ENCODE measurements around the gene EAF2. TPM values are rescaled to one million over a fixed set of nuclear protein-coding genes. Genes with fewer than 3 reads are reported as not detected.

The EAF2 gene
- total RNA-seq, 4 donors from 2014 or later, result 9.2 to 14.6 (median 10.0) TPM

DNA sequence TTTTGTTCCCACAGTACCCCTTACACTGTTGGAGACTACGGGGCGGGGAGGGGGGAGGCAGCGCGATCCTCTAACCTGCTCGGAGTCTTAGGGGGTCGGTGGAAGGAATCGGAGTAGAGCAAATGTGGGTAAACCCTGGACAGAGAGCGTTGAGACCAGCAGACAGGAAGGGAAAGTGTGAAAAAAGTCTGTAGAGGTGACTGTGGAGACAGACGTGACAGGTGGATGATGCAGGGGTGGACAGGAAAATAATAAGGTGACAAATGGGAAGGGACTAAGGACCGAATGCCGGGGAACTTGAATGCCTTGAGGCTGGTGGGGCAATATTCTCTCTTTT, 424 bp downstream of the EAF2 start:
- TF ChIP-seq, protein P1, sequence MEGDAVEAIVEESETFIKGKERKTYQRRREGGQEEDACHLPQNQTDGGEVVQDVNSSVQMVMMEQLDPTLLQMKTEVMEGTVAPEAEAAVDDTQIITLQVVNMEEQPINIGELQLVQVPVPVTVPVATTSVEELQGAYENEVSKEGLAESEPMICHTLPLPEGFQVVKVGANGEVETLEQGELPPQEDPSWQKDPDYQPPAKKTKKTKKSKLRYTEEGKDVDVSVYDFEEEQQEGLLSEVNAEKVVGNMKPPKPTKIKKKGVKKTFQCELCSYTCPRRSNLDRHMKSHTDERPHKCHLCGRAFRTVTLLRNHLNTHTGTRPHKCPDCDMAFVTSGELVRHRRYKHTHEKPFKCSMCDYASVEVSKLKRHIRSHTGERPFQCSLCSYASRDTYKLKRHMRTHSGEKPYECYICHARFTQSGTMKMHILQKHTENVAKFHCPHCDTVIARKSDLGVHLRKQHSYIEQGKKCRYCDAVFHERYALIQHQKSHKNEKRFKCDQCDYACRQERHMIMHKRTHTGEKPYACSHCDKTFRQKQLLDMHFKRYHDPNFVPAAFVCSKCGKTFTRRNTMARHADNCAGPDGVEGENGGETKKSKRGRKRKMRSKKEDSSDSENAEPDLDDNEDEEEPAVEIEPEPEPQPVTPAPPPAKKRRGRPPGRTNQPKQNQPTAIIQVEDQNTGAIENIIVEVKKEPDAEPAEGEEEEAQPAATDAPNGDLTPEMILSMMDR (IDR thresholded peaks at IDR 0.05; ENCODE audit: low read depth), result no peak

DNA sequence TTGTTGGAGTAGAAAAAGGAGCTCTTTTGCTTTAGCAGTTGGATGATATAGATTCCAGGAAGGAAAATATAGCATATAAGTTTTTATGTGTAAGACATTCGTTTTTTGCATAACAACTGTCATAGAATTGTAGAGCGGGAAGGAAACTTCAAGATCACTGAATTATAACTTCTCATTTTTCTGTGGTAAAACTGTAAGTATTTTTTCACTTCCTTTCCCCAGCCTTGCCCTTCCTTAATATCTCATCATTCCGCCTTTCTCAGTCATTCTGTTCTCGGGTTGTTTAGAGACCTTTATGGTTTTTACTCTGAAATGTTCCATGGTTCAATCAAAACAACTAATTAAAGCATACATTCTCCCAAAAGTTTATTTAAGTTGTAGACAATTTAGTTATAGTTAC, 1.1 kb downstream of the EAF2 start:
- TF ChIP-seq, protein P1 (IDR thresholded peaks at IDR 0.05; ENCODE audit: low read depth), result no peak

DNA sequence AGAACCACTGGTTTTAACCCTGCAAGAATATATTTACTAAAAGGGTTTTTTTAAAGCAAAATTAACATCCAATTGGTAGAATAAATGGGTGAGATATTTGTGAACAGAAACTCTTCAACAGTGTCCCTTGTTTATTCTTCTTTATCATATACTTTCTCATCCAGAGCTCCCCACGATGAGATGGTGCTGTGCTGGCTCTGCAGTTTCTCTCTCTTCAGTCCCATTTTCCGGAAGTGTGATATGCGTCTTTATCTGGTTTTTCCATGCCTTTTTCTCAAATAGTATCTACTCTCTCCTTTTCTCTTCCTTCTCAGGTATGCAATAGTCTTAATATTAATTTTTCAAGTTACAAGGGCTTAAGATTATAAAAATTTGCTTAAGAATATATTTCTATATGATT, 1.5 kb downstream of the EAF2 start:
- TF ChIP-seq, protein P1 (IDR thresholded peaks at IDR 0.05; ENCODE audit: low read depth), result no peak

DNA sequence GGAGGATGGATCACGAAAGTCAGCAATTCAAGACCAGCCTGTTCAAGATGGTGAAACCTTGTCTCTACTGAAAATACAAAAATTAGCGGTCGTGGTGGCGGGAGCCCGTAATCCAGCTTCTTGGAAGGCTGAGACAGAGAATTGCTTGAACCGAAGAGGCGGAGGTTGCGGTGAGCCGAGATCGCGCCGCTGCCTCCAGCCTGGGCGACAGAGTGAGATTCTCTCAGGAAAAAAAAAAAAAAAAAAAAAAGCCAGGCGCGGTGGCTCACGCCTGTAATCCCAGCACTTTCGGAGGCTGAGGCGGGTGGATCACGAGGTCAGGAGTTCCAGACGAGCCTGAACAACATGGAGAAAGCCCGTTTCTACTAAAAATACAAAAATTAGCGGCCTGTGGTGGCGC, 5.0 kb downstream of the EAF2 start:
- TF ChIP-seq, protein P1 (IDR thresholded peaks at IDR 0.05; ENCODE audit: low read depth), result no peak

DNA sequence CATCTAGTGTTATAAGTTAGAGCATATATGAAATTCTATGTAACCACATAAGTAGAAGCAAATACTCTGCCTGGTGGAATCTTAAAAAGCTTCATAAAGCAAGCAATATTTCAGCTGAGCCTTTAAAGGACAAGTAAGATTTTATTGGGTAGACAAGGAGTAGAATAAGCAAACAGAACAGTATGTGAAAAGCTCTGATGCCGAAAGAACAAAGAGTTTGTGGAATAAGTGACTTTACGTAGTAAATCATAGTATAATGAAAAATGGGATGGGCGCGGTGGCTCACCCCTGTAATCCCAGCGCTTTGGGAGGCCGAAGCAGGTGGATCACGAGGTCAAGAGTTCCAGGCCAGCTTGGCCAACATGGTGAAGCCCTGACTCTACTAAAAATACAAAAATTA, 9.9 kb downstream of the EAF2 start:
- TF ChIP-seq, protein P1 (IDR thresholded peaks at IDR 0.05; ENCODE audit: low read depth), result no peak

DNA sequence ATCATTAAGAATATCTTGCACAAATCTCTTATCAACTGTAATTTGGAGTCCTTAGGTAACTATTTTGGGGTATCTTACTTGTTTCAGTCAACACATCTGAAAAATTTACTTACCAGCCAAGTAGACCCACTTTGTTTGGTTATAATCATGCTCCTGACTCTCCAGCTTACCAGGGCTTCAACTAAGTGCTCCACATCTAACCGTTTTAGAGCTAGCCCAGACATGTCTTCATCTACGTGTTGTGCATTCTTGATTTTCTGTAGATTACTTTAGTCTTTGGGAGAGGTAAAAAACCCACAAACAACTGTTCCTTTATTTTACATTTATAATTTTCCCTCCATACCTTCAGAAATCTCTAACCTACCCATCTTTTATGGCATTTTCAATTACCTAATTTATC, 17.2 kb downstream of the EAF2 start:
- TF ChIP-seq, protein P1 (IDR thresholded peaks at IDR 0.05; ENCODE audit: low read depth), result no peak

DNA sequence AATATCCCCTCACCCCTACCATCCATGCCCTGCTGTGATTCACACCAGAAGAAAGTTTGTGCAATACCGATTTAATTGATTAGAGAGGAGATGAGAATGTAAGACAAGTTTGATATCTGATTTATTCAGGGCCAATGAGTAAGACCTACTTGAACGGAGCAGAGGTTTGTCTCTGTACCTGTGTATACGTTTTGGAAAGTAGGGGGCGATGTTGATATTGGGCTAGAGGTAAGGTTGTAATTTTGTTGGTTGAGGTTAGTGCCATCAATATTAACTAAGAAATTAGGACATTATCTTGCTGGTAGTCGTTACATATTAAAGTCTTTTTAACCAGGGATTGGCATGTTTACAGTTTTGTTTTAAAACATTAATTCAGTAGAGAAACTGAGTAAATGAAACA, 20.5 kb downstream of the EAF2 start:
- TF ChIP-seq, protein P1 (IDR thresholded peaks at IDR 0.05; ENCODE audit: low read depth), result no peak

DNA sequence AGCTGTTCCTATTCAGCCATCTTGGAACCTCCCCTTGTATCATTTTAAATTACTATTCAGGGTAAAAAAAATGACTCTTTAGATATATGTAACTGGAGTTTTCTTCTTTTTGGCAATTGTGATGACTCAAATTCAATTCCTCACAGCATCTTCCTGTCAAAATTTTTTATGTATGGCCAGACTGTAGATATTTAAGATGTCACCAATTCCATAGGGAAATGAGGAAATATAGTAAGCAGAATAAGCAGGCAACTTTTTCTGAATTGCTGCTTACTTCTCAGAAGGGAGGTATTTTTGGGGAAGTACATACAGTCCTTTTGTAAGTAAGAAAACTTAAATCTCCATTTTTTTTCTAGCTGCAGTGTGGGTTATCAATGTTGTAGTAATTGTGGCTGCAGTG, 28.8 kb downstream of the EAF2 start:
- TF ChIP-seq, protein P1 (IDR thresholded peaks at IDR 0.05; ENCODE audit: low read depth), result no peak
